Activated T-helper 9 cell treated with anti-CD3 and anti-CD28 coated beads, Interleukin-2, amount 50 U/mL, for 16 hours (primary cell): ENCODE data around the gene EMC9.

ENCODE experiments used
- DNase-seq: peaks from one replicate; pipeline ENCODE4 v3.0.0-alpha.2; 2020; ENCODE audit warnings: low read depth

Gene EMC9

DNA sequence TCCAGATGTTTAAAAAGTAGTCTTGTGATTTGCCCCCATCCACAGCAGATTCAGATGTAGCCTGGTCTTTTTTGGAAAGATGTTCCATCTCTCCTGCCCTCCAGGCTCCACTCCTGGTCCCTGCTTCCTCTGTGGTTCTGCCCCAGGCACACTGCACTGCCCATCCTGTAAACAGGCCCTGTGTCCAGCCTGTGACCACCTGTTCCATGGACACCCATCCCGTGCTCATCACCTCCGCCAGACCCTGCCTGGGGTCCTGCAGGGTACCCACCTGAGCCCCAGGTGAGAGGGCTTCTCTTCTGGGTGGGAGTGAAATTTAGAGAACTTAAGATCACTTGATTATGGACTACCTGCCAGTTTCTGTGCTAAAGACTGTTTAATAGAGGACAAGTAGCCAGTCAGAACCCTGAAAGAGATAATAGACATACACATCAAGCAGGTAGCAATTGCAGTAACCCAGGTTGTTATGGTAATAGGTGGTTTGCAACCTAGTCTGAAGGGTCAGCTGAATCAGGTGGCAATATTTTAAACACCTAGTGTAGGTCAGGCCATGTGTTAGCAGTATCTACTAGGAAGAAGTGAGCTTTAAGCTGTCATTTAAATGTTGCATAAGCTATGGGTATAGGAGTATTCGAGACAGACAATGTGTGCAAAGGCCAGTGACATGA, 8.0 kb upstream of the EMC9 start:
- DNase-seq: no peak

DNA sequence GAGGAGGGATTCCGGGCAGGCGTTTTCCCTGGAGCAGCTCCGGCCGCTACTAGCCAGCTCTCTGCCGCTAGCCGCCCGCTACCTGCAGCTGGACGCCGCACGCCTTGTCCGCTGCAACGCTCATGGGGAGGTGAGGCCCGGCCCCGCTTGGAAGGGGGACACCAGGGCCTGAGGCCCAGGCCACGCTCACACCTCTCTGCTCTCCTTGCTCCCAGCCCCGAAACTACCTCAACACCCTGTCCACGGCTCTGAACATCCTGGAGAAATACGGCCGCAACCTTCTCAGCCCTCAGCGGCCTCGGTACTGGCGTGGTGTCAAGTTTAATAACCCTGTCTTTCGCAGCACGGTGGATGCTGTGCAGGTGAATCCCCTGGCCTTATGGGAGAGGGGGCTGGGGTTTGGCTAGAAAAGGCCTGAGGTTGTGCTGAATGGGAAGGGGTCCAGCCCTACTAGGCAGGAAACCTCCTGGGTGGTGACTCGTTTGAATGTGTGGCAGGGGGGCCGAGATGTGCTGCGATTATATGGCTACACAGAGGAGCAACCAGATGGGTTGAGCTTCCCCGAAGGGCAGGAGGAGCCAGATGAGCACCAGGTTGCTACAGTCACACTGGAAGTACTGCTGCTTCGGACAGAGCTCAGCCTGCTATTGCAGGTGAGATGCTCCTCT, 6.5 kb upstream of the EMC9 start:
- no peak for DNase-seq

DNA sequence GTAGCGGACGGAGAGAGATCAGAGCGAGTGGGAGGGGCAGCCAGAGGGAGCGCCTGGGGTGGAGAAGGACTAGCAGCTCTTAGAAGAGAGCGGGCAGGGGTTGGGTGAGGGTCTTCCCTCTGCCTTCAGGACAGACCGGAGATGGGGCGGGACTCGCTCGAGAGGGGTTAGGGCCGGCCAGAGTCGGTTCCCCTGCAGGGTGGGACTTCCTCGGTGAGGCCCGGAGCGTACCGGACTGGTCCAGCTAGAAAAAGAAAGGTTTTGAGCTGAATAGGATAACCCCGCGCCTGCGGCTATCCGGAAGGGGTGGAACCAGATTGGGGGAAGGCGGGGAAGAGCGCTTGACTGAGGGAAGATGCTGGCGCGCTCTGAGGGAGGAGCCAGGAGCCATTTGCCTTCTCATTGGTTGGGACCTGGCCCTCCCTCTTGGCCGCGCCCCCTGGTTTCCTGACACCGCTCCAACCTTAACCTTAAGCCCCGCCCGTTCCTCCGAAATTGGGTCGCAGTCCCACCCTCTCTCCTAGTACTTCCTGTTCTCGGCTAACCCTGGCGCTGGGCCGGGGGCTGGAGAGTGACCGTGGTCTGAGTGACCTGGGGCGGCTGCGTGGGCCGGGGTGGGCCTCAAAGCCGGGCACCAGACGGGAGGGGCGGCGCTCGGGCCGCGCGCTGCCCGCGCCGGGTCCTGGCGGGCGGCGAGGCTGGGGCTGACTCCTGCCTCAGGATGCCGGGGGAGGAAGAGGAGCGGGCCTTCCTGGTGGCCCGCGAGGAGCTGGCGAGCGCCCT, 5.8 kb upstream of the EMC9 start, which contains the start of gene RNF31:
RNF31 (plus strand) TSS at position 521 of the 783 bp plus-strand sequence; CDS start at position 722, 201 bp downstream.
- peak; percentile 97 for DNase-seq

DNA sequence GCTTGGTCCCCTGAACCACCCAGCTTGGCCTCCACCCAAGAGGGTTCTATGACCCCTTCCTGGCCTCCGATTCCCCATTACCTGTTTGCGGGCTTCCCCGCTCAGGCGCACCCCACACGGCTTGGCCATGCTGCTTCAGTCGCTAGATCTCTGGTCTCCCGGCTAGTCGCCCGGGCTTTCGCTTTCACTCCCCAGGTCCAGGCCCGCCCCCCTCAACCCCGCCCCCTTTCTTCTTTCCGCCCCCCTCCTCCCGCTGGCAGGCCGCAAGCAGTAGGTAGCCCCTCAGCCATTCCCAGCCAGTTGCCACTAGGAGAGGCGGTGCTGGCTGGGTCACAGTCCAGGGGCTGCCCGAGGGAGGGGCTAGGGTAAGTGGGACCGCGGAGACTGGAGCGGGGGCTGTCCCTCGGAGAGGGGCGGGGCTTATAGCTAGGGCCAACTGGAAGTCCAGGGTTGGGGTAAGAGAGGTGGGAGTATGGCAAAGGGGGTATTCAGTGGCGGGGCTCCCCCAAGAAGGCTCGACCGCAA, 5.1 kb upstream of the EMC9 start, which contains the start of gene PSME2:
PSME2 (minus strand) TSS at position 158 of the 525 bp plus-strand sequence; CDS start at position 129, 29 bp downstream.
- peak; percentile 77 for DNase-seq

DNA sequence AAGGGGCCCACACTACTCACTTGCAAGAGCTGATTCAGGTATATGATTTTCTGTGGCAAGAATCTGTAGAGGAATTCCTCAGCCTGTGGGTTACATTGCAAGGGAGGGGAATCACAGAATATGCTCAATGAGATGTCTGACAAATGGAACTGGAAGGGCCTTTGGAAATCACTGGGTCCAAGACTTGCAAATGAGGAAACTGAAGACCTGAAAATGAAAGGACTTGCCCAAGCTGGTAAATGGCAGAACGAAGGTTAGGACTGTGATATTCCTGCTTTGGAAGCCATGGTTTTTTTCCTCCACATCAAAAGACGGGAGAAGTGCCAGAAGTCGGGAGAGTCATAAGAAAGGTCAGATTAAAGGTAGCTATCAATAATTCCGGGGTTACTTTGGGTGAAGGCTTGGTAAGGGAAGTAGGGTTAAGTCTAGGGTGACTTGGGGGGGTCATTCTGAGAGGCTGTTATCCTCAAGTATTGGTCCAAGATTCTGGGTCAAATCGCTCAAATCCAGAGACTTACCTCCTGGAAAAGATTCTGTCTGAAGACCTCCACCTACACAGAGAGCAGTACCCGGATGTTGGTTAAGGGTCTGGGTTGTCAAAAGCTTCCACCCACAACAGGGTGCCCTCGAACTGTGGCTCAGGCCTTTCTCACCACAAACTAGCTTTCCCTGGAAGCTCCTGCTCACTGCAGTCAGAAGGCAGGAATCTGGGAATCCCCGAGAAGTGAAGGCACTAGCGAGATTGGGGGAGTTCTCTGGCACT, 4.5 kb upstream of the EMC9 start:
- no peak for DNase-seq

DNA sequence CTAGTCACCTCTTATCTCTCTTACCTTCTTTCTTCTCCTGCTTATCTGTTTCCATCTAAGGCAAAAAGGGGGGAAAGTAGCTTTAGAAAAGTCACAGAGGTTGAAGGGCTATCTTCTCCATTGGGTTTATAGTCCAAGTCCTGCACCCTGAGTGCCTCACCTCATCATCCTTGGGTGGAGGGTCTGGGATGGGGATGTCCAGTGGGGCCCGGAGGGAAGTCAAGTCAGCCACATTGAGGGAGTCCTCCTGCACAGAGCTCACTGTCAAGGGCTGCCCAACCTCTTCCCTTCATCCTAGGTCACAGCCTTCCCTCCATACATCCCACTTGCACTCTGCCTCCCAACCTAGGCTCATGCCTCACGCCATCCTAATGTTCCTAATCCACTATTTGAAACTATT, 3.8 kb upstream of the EMC9 start:
- DNase-seq: no peak

DNA sequence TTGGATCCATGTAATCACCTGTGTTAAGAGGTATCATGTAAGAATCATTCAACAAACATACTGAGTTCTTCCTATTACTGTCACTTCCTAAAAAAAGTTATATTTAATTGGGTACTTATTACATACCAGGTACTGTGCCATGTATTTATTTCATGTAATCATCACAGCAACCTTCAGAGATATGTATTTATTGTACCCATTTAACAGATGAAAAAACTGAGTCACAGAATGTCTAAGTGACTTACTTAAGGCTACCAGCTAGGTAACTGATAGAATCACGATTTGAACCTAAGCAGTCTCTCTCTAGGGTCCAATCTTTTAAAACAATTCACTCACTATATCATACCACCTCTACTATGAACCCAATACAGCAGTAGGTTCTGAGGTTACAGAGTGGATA, 3.1 kb upstream of the EMC9 start:
- no peak for DNase-seq

DNA sequence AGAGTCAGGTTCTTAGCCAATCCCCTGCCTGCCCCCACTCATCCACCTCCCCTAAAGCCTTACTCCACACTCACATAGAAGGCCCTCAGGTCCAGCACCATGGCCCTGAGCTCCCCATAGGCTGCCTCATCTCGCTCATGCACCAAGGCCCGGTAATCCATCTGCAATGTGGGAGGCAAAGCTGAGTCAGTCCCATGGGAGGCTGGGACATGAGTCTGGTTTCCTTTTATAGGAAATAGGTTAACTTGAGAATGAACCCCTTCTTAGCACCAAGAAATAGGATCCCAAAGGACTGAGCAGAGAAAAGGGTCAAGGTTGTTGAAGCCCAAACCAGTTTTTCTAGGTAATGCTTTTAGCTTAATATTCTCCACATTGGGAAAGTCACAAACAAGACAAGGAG, 2.1 kb upstream of the EMC9 start:
- no peak for DNase-seq

DNA sequence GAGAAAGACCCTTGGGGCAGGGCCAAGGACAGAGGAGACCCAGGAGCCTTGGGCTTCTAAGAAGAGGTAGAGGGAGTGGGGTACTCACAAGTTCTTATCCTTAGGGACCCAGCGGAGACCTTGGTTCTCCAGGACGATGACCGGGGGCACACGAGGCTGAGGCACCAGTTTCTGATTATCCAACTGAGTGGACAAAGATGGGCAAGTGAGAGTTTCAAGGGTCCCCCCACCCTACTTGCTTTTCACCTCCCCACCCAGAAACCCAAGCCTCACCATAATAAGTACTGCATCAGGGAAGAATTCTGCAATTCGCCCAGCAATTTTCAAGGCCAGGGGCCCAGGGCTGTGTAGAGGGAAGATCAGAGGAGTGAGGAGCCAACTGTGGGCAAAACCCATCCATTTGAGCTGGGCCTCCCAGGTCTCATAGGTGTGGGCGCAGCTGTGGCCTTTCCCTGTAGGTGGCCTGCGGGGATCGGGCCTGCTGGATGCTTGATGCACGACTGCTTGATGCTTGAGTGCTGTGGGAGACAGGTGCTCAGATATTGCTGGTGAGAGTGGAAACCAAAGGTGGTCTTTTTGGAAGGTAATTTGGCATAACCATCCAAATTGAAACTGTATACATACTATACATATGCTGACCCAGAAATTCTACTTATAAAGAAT, 2.0 kb downstream of the EMC9 start:
- DNase-seq: no peak

DNA sequence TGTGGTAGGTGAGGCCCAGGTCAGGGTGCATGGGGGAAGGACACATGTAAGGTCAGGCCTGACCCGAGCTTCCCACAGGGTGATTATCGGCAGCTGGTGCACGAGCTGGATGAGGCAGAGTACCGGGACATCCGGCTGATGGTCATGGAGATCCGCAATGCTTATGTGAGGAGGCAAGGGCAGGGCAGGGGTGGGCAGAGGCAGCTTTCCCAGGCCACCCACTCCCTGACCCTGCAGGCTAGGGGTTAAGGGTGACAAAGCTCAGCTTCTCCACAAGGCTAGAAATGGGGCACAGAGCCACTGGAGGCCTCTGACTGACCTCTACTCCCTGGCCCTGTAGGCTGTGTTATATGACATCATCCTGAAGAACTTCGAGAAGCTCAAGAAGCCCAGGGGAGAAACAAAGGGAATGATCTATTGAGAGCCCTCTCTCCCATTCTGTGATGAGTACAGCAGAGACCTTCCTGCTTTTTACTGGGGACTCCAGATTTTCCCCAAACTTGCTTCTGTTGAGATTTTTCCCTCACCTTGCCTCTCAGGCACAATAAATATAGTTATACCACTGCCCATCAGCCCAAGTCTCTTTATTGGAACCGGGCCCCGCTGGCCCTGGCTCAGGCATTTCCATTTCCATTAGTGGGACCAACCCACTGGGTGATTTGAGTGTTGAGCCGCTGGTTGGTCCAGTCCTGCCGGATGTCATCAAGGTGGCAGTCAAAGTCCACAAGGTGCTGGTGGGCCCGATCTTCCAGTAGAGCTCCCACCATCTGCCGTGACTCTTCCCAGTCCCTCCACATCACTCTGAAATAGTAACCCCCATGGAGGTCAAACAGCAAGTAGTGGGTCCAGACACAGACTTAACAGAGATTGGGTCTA, 2.8 kb downstream of the EMC9 start:
- DNase-seq: no peak

DNA sequence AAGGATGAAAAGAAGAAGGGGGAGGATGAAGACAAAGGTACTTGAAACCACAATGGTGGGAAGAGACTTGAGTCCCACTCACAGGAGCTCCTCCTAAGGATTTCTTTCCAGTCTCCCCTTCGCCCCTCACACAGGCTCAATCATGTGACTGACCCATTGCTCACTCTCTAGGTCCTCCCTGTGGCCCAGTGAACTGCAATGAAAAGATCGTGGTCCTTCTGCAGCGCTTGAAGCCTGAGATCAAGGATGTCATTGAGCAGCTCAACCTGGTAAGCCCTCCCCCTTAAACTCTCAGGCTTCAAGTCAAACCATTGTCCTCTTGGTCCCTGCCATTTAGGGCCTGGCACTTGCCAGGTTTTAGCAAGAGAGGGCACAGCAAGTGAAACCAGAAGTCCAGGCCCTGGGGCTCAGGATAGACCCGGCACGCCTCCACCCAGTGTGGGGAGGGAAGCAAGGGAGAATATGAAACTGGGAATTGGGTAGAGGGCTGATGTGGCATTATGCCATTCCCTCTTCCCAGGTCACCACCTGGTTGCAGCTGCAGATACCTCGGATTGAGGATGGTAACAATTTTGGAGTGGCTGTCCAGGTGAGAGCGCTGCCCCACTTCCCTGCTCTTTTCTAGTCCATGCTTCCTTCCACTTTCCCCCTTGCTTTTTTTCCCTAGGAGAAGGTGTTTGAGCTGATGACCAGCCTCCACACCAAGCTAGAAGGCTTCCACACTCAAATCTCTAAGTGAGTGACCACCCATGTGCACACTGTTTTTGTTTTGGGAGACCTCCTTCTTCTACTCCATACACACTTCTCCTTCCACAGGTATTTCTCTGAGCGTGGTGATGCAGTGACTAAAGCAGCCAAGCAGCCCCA, 3.6 kb downstream of the EMC9 start:
- no peak for DNase-seq

DNA sequence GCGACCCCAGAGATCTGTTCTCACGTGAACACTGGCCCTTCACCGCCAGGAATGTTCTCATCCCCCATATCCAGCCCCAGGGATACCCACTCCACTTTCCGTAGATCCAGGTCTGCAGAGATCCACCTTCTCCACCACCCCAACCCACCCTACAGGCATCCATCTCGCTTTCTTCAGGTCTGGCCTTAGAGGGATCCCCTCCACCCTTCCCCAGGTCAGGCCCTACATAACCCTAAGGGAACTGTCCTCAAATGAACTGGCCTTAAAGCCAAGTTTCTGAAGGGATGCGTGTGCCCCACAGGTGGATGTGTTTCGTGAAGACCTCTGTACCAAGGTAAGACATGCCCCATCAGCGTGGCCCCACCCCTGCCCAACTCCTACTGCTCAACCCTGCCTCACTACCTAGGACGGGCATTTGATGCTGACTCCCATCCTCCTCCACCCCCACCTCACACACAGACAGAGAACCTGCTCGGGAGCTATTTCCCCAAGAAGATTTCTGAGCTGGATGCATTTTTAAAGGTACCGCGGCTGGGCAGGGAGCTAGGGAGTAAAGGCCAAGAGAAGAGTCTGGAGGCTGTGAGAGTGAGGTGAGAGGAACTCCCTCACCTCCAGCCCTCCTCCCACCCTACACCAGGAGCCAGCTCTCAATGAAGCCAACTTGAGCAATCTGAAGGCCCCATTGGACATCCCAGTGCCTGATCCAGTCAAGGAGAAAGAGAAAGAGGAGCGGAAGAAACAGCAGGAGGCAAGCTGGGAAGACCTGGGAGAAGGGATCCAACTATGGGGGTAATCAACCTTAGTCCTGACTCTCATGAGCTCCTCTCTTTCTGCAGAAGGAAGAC, 4.5 kb downstream of the EMC9 start:
- DNase-seq: no peak

DNA sequence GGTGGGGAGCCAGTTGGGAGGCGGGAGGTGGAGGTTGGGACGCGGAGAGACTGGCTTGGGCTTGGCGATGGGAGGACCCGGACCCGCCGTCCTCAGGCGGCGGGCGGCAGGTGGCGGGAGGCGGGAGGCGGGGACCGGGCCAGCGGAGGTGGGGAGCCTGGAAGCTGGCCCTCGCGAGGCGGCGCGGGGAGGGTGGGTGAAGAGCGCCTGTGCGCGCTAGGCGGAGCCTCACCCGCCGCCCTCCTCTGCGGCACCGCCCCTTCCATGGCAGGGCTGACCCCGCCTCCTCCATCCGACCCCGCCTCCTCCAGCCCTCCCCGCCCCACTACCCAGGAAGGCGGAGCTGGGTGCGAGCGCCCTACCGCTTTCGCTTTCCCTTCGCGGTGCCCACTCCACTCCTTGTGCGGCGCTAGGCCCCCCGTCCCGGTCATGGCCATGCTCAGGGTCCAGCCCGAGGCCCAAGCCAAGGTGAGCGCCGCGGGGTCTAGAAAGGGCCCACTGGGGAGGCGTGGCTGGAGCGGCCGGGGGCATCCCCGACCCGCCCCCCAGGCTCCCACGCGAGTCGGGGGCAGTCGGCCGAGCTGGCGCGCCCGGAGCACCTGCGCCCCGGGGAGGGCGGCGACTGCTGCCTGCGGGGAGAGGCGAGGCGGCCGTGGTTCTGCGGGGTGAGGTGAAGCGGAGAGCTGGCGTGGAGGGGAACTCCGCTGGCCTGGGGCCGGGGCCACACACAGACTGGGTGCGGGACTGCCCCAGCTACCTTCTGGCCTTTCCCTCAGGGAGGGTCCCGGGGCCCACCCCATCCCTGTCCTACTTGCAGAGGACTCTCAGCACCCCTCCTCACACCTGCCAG, 5.3 kb downstream of the EMC9 start, which contains the start of gene PSME1:
PSME1 (plus strand) TSS at position 361 of the 850 bp plus-strand sequence; CDS start at position 430, 69 bp downstream.
- peak; percentile 91 for DNase-seq

DNA sequence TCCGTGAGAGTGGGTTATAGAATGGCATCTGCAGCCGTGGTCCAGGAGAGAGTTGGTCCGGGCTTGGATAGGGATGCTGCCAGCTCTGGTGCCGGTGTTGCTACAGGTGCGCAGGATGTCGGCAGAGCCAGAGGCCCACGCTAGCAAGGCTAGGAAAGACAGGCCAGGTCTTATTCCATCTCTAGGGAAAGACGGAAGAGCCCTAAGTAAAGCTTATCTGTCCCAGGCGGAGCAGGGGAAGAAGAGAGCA, 5.9 kb downstream of the EMC9 start:
- DNase-seq: no peak

DNA sequence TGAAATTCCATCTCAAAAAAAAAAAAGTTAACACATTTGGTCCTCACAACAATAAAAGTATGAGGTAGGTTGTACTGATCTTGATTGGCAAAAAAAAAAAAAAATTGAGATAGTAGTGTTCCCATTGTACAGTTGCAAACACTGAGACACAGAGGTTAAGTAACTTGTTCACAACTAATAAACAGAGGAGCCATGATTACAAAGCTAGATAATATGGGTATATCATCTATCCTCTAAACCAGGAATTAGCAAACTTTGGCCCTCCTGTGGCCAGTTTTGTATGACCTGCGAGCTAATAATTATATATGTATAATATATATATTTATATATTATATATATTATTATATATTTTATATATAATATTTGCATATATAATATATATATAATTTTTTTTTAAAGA, 7.7 kb downstream of the EMC9 start:
- no peak for DNase-seq

DNA sequence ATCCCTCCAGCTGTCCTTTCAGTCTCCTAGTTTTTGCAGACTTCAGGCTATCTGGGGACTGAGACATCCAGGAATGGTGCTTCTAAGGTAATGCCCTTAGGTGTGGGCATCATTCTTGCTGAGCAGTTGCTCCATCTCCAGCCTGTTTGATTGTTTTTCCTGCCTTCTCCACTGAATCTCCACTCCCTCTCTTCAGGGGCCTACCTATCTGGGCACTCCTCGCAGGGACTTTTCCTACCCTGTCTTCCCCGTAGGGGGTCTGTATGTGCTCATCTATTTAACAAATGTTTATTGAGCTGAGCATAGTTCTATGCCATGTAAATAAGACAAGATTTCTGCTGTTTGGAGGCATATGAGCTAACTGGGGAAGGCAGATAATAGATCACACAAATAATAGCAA, 8.4 kb downstream of the EMC9 start:
- DNase-seq: no peak

DNA sequence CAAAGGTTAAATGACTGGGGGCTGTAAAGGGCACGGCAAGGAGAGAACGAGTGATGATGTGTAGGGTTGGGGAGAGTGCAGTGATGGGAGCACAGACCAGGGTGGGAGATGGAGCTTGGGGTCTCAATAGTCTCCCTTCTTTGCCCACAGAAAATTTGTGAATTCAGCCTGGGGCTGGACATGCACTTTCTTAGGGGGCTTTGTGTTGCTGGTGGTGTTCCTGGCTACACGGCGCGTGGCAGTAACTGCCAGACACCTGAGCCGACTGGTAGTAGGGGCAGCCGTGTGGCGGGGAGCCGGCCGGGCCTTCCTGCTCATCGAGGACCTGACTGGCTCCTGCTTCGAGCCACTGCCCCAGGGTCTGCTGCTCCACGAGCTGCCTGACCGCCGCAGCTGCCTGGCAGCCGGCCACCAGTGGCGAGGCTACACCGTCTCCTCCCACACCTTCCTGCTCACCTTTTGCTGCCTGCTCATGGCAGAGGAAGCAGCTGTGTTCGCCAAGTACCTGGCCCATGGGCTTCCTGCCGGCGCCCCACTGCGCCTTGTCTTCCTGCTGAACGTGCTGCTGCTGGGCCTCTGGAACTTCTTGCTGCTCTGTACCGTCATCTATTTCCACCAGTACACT, 9.2 kb downstream of the EMC9 start:
- DNase-seq: no peak
